Activated effector memory CD4-positive, alpha-beta T cell treated with Interleukin-2 at 50 U/mL for 16 hours (primary cell): Measurements from ENCODE around the gene PTPRA.

Experiments
- DNase-seq: peaks from one replicate; pipeline ENCODE4 v3.0.0-alpha.2; 2020

The PTPRA gene

GRCh38 chr20:2851086-2851485, 22.2 kb upstream of the PTPRA start:
- DNase-seq = no peak

- DNase-seq = no peak
These were observed 14.7 kb upstream of the PTPRA start for GRCh38 chr20:2858591-2858990.

GRCh38 chr20:2859330-2860121, 13.8 kb upstream of the PTPRA start:
- DNase-seq = no peak

- no peak for DNase-seq
These were observed 8.7 kb upstream of the PTPRA start for GRCh38 chr20:2864626-2865025.

- no peak for DNase-seq
These were observed 8.2 kb upstream of the PTPRA start for GRCh38 chr20:2865101-2865500.

- DNase-seq = no peak
These were observed 7.7 kb upstream of the PTPRA start for GRCh38 chr20:2865630-2866029.

GRCh38 chr20:2866236-2866635, 7.0 kb upstream of the PTPRA start:
- DNase-seq = no peak

GRCh38 chr20:2867081-2867864, 6.0 kb upstream of the PTPRA start:
- no peak for DNase-seq

- no peak for DNase-seq
These were observed 3.9 kb upstream of the PTPRA start for GRCh38 chr20:2869381-2869780.

- DNase-seq = no peak
These were observed 2.2 kb upstream of the PTPRA start for GRCh38 chr20:2871111-2871465.

- no peak for DNase-seq
These were observed 1.4 kb upstream of the PTPRA start for GRCh38 chr20:2871661-2872458.

GRCh38 chr20:2872459-2873009, 747 bp upstream of the PTPRA start:
- DNase-seq = peak; percentile 65

GRCh38 chr20:2873747-2874041, 413 bp downstream of the PTPRA start:
- no peak for DNase-seq

- no peak for DNase-seq
These were observed 1.2 kb downstream of the PTPRA start for GRCh38 chr20:2874456-2874855.

- DNase-seq = no peak
These were observed 2.5 kb downstream of the PTPRA start for GRCh38 chr20:2875690-2876203.

GRCh38 chr20:2878515-2878914, 5.2 kb downstream of the PTPRA start:
- DNase-seq = no peak

- DNase-seq = no peak
These were observed 5.9 kb downstream of the PTPRA start for GRCh38 chr20:2879146-2879545.

- DNase-seq = no peak
These were observed 7.4 kb downstream of the PTPRA start for GRCh38 chr20:2880650-2881049.

- DNase-seq = no peak
These were observed 10.7 kb downstream of the PTPRA start for GRCh38 chr20:2883726-2884637.

GRCh38 chr20:2887715-2888114, 14.4 kb downstream of the PTPRA start:
- no peak for DNase-seq

GRCh38 chr20:2888224-2888955, 15.1 kb downstream of the PTPRA start:
- DNase-seq = no peak
